ENCODE results near the gene ARL13B.
"Not testable (repeated sequence)": the region's sequence is repeated elsewhere in the genome, so short reads cannot be mapped to it uniquely, and the experiment has no call there.

Gene ARL13B
- 9.4 to 30.0 (median 22.5) reads per million in 9 experiments for total RNA-seq

DNA sequence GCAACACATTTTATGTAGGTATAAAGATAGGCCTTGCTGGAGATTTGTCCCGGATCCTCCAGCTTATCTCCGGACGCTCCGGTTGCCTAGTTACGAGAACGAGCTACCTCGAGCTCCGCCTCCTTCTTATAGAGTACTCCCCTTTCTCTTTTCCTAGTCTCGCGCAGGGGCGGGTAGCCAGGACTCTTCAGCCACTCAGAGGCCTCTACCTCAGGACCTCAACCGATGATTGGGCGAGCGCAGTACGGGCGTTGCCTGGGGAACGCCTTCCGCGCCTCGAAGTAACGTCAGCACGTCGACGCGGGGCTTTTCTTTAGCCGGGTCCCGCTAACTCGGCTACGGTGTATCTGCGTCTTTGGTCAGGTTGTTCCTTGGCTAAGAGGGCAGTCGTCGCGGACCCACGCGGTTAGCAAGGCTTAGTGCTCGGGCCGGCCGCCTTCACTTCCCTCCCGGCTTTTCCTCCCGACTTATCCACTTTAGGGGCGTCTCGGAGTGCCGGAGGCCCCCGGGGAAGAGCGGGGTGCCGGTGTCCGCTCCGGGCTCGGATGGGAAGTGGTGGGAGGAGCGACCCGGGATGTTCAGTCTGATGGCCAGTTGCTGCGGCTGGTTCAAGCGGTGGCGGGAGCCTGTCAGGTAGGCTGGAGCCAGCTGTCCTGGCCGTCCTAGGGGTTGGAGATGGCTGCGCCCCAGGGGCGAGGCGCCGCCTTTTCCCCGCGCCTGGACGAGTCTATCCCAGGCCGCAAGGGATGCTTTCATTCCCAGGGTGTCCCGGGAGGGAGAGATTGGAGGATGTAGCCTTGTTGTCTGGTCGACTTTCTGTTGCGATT, at the start of gene ARL13B:
TSS of gene ARL13B (plus strand) at position 306 of the 827 bp plus-strand sequence. CDS start at position 575, 269 bp downstream.
- peak within 1 kb of the TSS; percentile 77 to 79 for H3K4me3 Mint-ChIP-seq
- peaks cover 13 to 16% of the 10 kb centered on the region in 2 donors for H3K4me1 Mint-ChIP-seq (ENCODE audit: low read depth in 2 of 2)
- H3K27ac Mint-ChIP-seq = peak within 1 kb of the TSS; percentile 89 to 93
- ATAC-seq (replicated peaks) (peak; percentile 98), DNase-seq (peak; percentile 90 to 93 (median 90))
- H3K9me3 Mint-ChIP-seq = no peaks in the 10 kb centered on the region
- no peaks in the 10 kb centered on the region for H3K27me3 Mint-ChIP-seq
- H3K36me3 Mint-ChIP-seq (ENCODE audit: insufficient read depth) = peaks cover 8% of the 10 kb centered on the region

DNA sequence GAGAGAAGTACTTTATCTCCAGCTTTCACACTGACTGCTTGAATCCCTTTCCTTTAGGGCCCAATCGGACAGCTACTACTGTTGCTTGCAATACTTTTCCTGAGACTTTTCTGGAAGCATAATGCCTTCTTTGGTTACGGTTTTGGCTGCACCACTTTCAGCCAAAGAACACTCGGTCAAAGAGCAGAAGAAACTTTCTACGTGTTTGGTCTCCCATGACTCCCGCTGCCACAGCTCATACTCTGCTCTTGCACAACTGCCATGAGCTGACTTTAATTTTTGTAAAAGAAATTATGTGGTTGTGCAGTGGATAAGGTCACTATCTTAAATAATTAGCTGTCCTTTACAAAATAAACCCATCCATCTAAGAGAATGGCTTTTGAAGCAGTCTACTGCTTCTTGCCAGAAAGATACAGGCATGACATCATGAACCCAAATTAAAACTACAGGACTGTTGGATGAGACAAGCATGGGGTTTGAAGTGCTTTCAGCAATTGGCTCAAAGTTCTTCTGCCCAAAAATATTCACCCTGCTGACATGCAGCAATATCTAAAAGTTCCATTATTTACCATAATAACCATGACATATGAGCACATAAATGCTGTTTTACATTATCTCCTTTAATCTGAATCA, 48.2 kb upstream of the ARL13B start:
- Mint-ChIP-seq H3K27ac (no peak overlapping the region), H3K27me3 (peaks cover 0 to 6% of the 10 kb centered on the region in 2 donors), H3K9me3 (no peaks in the 10 kb centered on the region), H3K36me3 (ENCODE audit: insufficient read depth) (no peaks in the 10 kb centered on the region), H3K4me3 (no peak overlapping the region), H3K4me1 (ENCODE audit: low read depth in 2 of 2) (no peaks in the 10 kb centered on the region)
- ATAC-seq (replicated peaks) (no peak), DNase-seq (no peak)

DNA sequence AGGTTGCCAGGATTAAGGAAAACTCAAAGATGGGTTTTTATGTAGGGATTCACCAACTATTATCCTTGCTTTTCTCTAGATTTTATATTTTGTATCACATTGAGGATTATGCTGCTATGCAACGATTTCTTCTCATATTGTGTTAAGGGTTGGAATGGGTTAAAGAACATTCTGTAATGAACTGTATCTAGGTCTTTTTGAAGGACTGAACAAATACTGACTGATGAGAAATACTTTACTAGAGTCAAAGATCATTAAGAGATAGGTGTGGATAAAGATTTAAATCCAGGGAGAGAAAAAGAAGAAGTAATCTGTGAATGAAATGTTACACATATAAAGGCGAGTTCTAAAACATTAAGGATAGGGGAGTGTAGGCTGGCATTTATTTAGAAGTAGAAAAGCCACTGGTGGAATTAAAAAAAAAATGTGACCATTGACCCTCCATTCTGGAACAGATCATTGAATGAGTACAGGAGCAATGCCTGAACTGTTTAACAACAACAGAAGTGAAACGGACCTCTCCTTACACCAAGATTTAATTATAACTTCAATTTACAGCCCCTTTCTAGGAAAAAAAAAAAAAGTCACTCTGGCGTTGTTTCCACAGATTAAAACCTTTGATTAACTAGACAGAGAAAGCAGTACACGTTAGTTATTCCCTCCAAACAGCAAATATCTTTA, 45.4 kb upstream of the ARL13B start:
- ATAC-seq (replicated peaks) (no peak), DNase-seq (no peak)
- Mint-ChIP-seq H3K27me3 (no peaks in the 10 kb centered on the region), H3K4me1 (ENCODE audit: low read depth in 2 of 2) (no peaks in the 10 kb centered on the region), H3K4me3 (no peak overlapping the region), H3K27ac (no peak overlapping the region), H3K9me3 (no peaks in the 10 kb centered on the region), H3K36me3 (ENCODE audit: insufficient read depth) (no peaks in the 10 kb centered on the region)

DNA sequence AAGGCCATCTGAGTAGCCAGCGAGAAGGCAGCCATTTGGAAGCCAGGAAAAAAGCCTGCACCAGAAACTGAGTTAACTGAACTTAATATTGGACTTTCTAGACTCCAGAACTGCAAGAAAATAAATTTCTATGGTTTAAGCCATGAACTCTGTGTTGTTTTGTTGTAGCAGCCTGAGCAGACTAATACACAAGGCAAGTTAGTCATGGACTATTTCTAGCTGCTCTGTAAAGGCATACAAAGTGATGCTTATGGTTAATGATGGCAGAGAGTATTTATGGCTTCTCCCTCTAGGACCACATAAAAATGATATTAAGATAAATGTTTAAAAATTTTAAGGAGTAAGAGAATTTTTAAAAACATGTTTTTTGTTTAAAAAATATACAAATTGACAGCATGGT, 43.4 kb upstream of the ARL13B start:
- no peak for ATAC-seq (replicated peaks)
- Mint-ChIP-seq H3K27ac (no peak overlapping the region), H3K27me3 (no peaks in the 10 kb centered on the region), H3K4me1 (ENCODE audit: low read depth in 2 of 2) (no peaks in the 10 kb centered on the region), H3K9me3 (no peaks in the 10 kb centered on the region), H3K4me3 (no peak overlapping the region), H3K36me3 (ENCODE audit: insufficient read depth) (no peaks in the 10 kb centered on the region)
- DNase-seq = no peak

DNA sequence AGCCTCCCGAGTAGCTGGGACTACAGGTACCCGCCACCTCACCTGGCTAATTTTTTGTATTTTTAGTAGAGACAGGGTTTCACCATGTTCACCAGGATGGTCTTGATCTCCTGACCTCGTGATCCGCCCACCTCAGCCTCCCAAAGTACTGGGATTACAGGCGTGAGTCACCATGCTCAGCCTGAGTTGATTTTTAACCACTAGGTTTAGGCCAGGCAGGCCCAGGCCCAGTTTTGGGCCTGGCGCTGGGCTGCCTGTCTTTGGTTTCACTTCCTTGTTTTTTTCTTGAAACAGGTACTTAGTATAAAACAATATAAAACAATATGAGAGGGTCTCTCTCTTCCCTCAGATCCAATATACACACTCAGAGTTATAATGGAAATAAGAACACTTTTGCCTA, 42.5 kb upstream of the ARL13B start:
- not testable (repeated sequence) for H3K4me3 Mint-ChIP-seq; DNase-seq; H3K27ac Mint-ChIP-seq; ATAC-seq (replicated peaks); H3K4me1 Mint-ChIP-seq (ENCODE audit: low read depth in 2 of 2); H3K36me3 Mint-ChIP-seq (ENCODE audit: insufficient read depth); H3K9me3 Mint-ChIP-seq; H3K27me3 Mint-ChIP-seq

DNA sequence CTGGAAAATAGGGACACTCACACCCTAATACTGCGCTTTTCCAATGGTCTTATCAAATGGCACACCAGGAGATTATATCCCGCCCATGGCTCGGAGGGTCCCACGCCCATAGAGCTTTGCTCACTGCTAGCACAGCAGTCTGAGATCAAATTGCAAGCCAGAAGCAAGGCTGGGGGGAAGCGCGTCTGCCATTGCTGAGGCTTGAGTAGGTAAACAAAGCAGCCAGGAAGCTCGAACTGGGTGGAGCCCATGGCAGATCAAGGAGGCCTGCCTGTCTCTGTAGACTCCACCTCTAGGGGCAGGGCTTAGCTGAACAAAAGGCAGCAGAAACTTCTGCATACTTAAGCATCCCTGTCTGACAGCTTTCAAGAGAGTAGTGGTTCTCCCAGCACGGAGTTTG, 30.0 kb upstream of the ARL13B start:
- ATAC-seq (replicated peaks); H3K4me3 Mint-ChIP-seq; H3K36me3 Mint-ChIP-seq (ENCODE audit: insufficient read depth); H3K4me1 Mint-ChIP-seq (ENCODE audit: low read depth in 2 of 2); H3K9me3 Mint-ChIP-seq; H3K27ac Mint-ChIP-seq; DNase-seq: not testable (repeated sequence)
- H3K27me3 Mint-ChIP-seq = peaks cover 34 to 42% of the 10 kb centered on the region in 2 donors

DNA sequence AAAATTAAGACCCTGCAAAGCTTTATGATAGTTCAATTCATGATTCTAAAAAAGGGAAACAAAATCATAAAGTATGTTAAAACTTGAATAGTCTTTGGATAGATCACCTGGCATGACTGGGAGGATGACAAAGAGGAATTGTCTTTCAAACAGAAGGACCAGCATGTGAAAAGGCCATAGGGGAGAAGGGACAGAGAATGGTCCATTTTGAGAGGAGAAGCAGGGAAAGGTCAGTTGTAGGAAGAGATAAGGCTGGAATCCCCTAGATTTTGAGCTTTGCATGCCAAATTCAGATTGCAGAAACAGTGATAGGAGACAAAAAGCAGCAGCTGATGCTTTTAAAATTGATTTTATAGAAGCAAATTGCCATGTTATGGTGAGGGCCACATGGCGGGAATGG, 18.9 kb upstream of the ARL13B start:
- H3K36me3 Mint-ChIP-seq (ENCODE audit: insufficient read depth) = no peaks in the 10 kb centered on the region
- no peak for DNase-seq
- no peak overlapping the region for H3K4me3 Mint-ChIP-seq
- no peak for ATAC-seq (replicated peaks)
- H3K27me3 Mint-ChIP-seq = peaks cover 17 to 55% of the 10 kb centered on the region in 2 donors
- no peaks in the 10 kb centered on the region for H3K9me3 Mint-ChIP-seq
- no peaks in the 10 kb centered on the region for H3K4me1 Mint-ChIP-seq (ENCODE audit: low read depth in 2 of 2)
- no peak overlapping the region for H3K27ac Mint-ChIP-seq

DNA sequence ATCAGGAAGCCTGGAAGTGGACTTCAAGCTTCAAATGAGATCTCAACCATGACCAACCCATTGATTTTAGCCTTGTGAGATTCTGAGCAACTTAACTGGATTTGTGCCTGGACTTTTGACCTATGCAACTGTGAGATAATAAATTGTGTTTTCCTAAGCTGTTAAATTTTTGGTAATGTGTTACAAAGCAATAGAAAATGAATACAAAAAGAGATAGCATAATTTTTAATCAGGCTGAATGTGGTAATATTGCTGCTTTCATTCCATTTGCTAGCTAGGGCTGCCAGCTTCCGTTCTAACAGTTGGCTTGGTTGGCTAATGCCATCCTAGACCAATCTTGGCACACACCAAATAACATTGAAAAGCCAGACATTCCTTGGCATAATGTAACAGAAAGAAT, 18.5 kb upstream of the ARL13B start:
- Mint-ChIP-seq H3K9me3 (no peaks in the 10 kb centered on the region), H3K27me3 (peaks cover 17 to 55% of the 10 kb centered on the region in 2 donors), H3K4me3 (no peak overlapping the region), H3K27ac (no peak overlapping the region), H3K4me1 (ENCODE audit: low read depth in 2 of 2) (no peaks in the 10 kb centered on the region), H3K36me3 (ENCODE audit: insufficient read depth) (no peaks in the 10 kb centered on the region)
- no peak for DNase-seq
- no peak for ATAC-seq (replicated peaks)

DNA sequence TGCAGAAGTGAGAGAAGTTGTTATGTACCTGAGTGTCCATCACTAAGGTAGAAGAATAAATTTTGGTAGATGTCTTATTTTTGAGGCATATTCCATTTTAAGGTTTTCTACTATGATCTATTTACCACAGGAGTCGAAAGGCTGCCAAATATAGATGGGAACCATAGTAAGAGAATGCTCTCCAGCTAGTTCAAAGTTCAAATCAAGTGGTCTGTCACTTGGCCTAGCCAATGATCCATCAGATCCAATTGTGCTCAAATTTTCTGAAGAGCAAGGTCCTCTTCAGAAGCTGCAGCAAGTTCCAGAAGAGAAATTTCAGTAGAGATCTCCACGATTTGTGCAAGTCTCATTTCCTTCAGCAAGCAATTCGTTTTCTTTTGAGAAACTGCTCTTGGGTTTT, 17.2 kb upstream of the ARL13B start:
- no peaks in the 10 kb centered on the region for H3K4me1 Mint-ChIP-seq (ENCODE audit: low read depth in 2 of 2)
- H3K4me3 Mint-ChIP-seq = no peak overlapping the region
- no peaks in the 10 kb centered on the region for H3K9me3 Mint-ChIP-seq
- ATAC-seq (replicated peaks) (no peak), DNase-seq (no peak)
- H3K36me3 Mint-ChIP-seq (ENCODE audit: insufficient read depth) = no peaks in the 10 kb centered on the region
- H3K27me3 Mint-ChIP-seq = peaks cover 17 to 55% of the 10 kb centered on the region in 2 donors
- H3K27ac Mint-ChIP-seq = no peak overlapping the region

DNA sequence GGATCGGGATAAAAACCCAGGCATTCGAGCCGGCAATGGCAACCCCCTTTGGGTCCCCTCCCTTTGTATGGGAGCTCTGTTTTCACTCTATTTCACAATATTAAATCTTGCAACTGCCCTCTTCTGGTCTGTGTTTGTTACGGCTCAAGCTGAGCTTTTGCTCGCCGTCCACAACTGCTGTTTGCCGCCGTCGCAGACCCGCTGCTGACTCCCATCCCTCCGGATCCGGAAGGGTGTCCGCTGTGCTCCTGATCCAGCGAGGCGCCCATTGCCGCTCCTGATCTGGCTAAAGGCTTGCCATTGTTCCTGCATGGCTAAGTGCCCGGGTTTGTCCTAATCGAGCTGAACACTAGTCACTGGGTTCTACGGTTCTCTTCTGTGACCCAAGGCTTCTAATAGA, 14.8 kb upstream of the ARL13B start:
- not testable (repeated sequence) for DNase-seq; H3K4me1 Mint-ChIP-seq (ENCODE audit: low read depth in 2 of 2); H3K4me3 Mint-ChIP-seq; ATAC-seq (replicated peaks); H3K36me3 Mint-ChIP-seq (ENCODE audit: insufficient read depth); H3K9me3 Mint-ChIP-seq; H3K27ac Mint-ChIP-seq
- H3K27me3 Mint-ChIP-seq = peaks cover 11 to 38% of the 10 kb centered on the region in 2 donors

DNA sequence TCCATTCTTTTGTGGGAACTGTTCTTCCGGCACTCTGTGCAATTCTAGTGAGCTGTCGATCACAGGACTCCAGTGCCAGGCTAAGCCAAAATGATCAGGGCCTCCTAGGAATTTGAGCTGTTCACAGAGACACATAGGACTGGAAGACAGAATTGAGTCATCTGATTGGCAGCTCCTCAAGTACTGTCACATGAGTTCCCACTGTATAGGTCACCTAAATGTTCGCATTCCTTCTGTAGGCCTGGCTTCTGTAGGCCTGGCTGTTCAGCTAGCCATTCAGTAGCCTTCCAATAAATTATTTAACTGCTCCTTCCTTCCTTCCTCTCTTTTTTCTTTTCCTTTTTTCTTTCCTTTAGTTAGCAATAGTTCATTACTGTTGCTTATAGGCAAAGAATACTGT, 10.5 kb upstream of the ARL13B start:
- Mint-ChIP-seq H3K4me1 (ENCODE audit: low read depth in 2 of 2) (peaks cover 4 to 10% of the 10 kb centered on the region in 2 donors), H3K27me3 (peaks cover 10 to 29% of the 10 kb centered on the region in 2 donors), H3K27ac (no peak overlapping the region), H3K9me3 (no peaks in the 10 kb centered on the region), H3K4me3 (no peak overlapping the region), H3K36me3 (ENCODE audit: insufficient read depth) (no peaks in the 10 kb centered on the region)
- no peak for ATAC-seq (replicated peaks)
- no peak for DNase-seq

DNA sequence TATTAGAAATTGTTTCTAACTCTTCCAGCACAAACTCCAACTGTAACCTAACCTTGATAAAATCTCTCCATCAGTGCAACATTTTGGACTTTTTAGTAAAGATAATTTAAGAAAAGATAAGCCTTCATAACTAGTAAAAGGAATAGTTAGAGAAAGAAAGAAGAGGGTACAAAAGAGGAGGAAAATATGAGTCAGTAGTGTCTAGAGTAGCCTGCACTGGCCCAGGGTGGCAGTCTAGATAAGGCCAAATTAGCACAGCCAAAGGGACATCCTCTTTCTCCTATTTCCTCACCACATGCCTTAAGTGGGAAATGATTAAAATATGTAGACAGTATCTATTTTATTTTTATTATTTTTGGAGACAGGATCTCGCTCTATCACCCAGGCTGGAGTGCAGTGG, 10.0 kb upstream of the ARL13B start:
- H3K27me3 Mint-ChIP-seq = peaks cover 4 to 24% of the 10 kb centered on the region in 2 donors
- no peaks in the 10 kb centered on the region for H3K36me3 Mint-ChIP-seq (ENCODE audit: insufficient read depth)
- no peaks in the 10 kb centered on the region for H3K9me3 Mint-ChIP-seq
- H3K4me3 Mint-ChIP-seq = no peak overlapping the region
- DNase-seq = no peak
- no peak overlapping the region for H3K27ac Mint-ChIP-seq
- no peak for ATAC-seq (replicated peaks)
- peaks cover 4 to 10% of the 10 kb centered on the region in 2 donors for H3K4me1 Mint-ChIP-seq (ENCODE audit: low read depth in 2 of 2)

DNA sequence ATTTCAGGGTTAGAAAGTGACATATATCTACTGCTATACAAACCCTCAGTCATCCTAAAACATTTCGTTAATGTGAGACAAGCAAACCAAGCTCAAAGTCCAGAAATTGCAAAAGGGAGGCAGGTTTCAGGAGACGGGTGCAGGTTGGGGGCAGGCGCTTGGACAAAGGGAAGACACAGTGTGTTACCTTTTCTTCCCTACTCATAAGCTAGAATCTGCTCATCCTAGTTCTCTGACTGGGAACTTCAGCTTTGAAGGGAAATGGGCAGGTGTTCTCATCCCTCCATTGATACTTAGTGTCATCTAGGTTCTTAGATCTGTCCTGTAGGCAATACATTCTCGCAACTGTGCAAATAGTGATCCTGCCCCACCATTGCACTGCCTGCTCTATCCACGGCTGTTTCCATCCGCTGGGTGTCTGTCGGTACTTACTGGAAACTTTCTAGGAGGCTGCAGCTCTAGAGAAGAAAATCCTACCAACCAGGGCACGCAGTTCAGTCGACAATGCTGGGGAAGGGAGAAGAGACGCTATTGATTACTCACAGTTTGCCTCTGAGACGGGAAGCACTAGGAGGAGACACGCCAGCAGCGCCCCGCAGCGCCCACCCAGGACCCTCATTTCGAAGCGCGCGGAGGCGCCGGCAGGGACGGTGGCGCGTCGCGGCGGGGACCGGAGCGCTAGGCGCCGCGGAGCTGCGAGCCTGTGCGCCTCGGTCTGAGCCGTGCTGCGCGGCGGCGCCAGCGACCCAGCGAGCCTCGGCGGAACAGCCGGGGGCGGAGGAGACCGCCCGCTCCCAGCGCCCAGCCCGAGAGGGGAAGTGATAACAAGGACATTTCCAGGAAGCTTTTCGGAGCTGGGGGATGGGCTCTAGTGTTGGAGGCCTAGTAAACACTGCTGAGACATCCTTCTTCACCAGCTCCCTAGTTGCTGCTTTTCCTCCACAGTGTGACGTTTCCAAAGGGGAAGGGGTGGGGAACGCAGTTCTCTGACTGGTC, 6.5 kb upstream of the ARL13B start, which contains the start of gene PROS1:
TSS of gene PROS1 (minus strand) at position 766 of the 996 bp plus-strand sequence. CDS start at position 619, 147 bp downstream.
- Mint-ChIP-seq H3K36me3 (ENCODE audit: insufficient read depth) (no peaks in the 10 kb centered on the region), H3K4me3 (peak within 1 kb of the TSS; percentile 77 to 83), H3K27me3 (peaks cover 0 to 17% of the 10 kb centered on the region in 2 donors), H3K27ac (no peak within 1 kb of the TSS), H3K4me1 (ENCODE audit: low read depth in 2 of 2) (peaks cover 4 to 10% of the 10 kb centered on the region in 2 donors), H3K9me3 (no peaks in the 10 kb centered on the region)
- peak; percentile 97 for ATAC-seq (replicated peaks)
- peak; percentile 13 to 31 (median 22) for DNase-seq

Measured in effector memory CD8-positive, alpha-beta T cell (primary cell).